Peyer's patch (tissue), 4 donors: Measurements from ENCODE around the gene MED19. TPM values are rescaled to one million over a fixed set of nuclear protein-coding genes. Genes with fewer than 3 reads are reported as not detected.
"Not testable (repeated sequence)": the region's sequence is repeated elsewhere in the genome, so short reads cannot be mapped to it uniquely, and the experiment has no call there.

Experiments
- DNase-seq, 3 donors: peaks; one replicate each; pipeline ENCODE4 v3.0.0-alpha.2; 2017 to 2019
- H3K27ac ChIP-seq, 4 donors: fragments of 200-600 bp; sonication (generic); one replicate each; pipeline ENCODE4 v1.5.1; 2016 to 2019
- H3K27me3 ChIP-seq, 2 donors: fragments of 200-600 bp; sonication (generic); one replicate each; pipeline ENCODE4 v1.5.1; 2019
- H3K36me3 ChIP-seq, 3 donors: fragments of 200-600 bp; sonication (generic); one replicate each; pipeline ENCODE4 v1.5.1; 2016 to 2019
- H3K4me1 ChIP-seq, 4 donors: fragments of 200-600 bp; sonication (generic); one replicate each; pipeline ENCODE4 v1.5.1; 2016 to 2019
- H3K4me3 ChIP-seq, 4 donors: fragments of 200-600 bp; sonication (generic); 1 replicate in 3 of 4; 2 replicates in 1 of 4; pipeline ENCODE4 v1.5.1; 2016 to 2019; ENCODE audit warnings: mild to moderate bottlenecking in 1 of 4
- H3K9me3 ChIP-seq, 4 donors: fragments of 200-600 bp; sonication (generic); one replicate each; pipeline ENCODE4 v1.5.1; 2016 to 2019; ENCODE audit warnings: mild to moderate bottlenecking in 1 of 4
- POLR2A ChIP-seq, 2 donors: fragments of 450-650 bp; IDR thresholded peaks; one replicate each; pipeline ENCODE4 v1.5.1; 2017; ENCODE audit warnings: antibody characterized with exemption in 2 of 2, mild to moderate bottlenecking in 2 of 2, moderate library complexity in 2 of 2
- total RNA-seq, 4 donors: library from RNA; depleted of rRNA; stranded (reverse); fragments of >200 nt; gene quantifications; one replicate each; pipeline ENCODE4 v1.1.0, GENCODE V29; 2016
- TF ChIP-seq, protein P1 (sequence below), 6 experiments: fragments of 450-650 bp in 4 of 6; fragments of 200-600 bp in 2 of 6; sonication (generic) in 1 of 6; IDR thresholded peaks; one replicate each; pipeline ENCODE4 v1.5.1; 2017 to 2019; ENCODE audit warnings: antibody characterized with exemption in 6 of 6, mild to moderate bottlenecking in 3 of 6, moderate library complexity in 1 of 6

MED19 gene
- total RNA-seq, 4 donors from 2014 or later = 3.0 to 26.4 (median 21.5) TPM

- H3K36me3 ChIP-seq = peaks cover 0 to 81% (median 0%) of the 10 kb centered on the region in 3 donors
- H3K4me1 ChIP-seq = no peaks in the 10 kb centered on the region
- H3K9me3 ChIP-seq = no peaks in the 10 kb centered on the region
- no peak overlapping the region for H3K27ac ChIP-seq
- H3K4me3 ChIP-seq = no peak overlapping the region
- no peaks in the 10 kb centered on the region for H3K27me3 ChIP-seq
- no peak for DNase-seq
- TF ChIP-seq, protein P1, sequence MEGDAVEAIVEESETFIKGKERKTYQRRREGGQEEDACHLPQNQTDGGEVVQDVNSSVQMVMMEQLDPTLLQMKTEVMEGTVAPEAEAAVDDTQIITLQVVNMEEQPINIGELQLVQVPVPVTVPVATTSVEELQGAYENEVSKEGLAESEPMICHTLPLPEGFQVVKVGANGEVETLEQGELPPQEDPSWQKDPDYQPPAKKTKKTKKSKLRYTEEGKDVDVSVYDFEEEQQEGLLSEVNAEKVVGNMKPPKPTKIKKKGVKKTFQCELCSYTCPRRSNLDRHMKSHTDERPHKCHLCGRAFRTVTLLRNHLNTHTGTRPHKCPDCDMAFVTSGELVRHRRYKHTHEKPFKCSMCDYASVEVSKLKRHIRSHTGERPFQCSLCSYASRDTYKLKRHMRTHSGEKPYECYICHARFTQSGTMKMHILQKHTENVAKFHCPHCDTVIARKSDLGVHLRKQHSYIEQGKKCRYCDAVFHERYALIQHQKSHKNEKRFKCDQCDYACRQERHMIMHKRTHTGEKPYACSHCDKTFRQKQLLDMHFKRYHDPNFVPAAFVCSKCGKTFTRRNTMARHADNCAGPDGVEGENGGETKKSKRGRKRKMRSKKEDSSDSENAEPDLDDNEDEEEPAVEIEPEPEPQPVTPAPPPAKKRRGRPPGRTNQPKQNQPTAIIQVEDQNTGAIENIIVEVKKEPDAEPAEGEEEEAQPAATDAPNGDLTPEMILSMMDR (IDR thresholded peaks at IDR 0.05) = no peak
- no peak for TF ChIP-seq POLR2A (IDR thresholded peaks at IDR 0.05)
Observed at GRCh38 chr11:57700425-57700824, 11.6 kb downstream of the MED19 start.

DNA sequence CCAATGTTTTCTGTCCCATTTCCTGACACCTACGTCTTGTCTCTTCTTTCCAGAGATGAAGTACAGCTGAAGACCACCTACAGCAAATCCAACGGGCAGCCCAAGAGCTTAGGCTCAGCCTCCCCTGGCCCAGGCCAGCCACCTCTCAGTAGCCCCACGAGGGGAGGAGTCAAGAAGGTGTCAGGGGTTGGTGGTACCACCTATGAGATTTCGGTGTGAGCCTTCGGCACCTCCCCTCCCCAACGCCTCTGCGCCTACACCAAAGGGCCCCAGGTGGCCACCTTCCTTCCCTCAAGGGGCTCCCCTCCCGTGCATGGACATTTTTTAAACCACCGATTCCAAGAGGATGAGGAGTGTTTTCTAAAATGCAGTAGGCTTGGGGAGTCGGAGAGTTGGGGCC is 12.2 kb downstream of the MED19 start:
- H3K27ac ChIP-seq = no peak overlapping the region
- H3K4me1 ChIP-seq = no peaks in the 10 kb centered on the region
- TF ChIP-seq, protein P1 (IDR thresholded peaks at IDR 0.05) = no peak
- TF ChIP-seq POLR2A (IDR thresholded peaks at IDR 0.05) = no peak
- no peak overlapping the region for H3K4me3 ChIP-seq
- no peaks in the 10 kb centered on the region for H3K27me3 ChIP-seq
- no peaks in the 10 kb centered on the region for H3K9me3 ChIP-seq
- DNase-seq = no peak
- peaks cover 0 to 85% (median 0%) of the 10 kb centered on the region in 3 donors for H3K36me3 ChIP-seq

- Histone ChIP-seq H3K27ac (no peak overlapping the region), H3K4me1 (no peaks in the 10 kb centered on the region), H3K9me3 (no peaks in the 10 kb centered on the region), H3K36me3 (peaks cover 0 to 86% (median 0%) of the 10 kb centered on the region in 3 donors), H3K27me3 (no peaks in the 10 kb centered on the region), H3K4me3 (no peak overlapping the region)
- TF ChIP-seq POLR2A (IDR thresholded peaks at IDR 0.05) = no peak
- TF ChIP-seq, protein P1 (IDR thresholded peaks at IDR 0.05) = no peak
- no peak for DNase-seq
Observed at GRCh38 chr11:57698843-57699365, 13.1 kb downstream of the MED19 start.

DNA sequence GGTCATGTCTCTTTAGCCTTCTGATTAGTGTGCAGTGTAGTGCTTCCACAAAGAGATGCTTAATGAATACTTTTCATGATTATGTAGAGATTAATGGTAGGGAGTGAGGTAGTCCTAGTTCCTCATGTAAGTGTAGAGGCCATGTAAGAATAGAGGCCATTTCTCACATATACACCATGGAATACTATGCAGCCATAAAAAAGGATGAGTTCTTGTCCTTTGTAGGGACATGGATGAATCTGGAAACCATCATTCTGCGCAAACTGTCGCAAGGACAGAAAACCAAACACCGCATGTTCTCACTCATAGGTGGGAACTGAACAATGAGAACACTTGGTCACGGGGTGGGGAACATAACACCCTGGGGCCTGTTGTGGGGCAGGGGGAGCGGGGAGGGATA is 21.5 kb downstream of the MED19 start:
- DNase-seq, H3K4me3 ChIP-seq, H3K4me1 ChIP-seq, H3K9me3 ChIP-seq, H3K27me3 ChIP-seq, H3K27ac ChIP-seq: not testable (repeated sequence)
- H3K36me3 ChIP-seq = peaks cover 0 to 98% (median 0%) of the 10 kb centered on the region in 3 donors

- no peaks in the 10 kb centered on the region for H3K9me3 ChIP-seq
- H3K36me3 ChIP-seq = peaks cover 0 to 42% (median 0%) of the 10 kb centered on the region in 3 donors
- H3K4me3 ChIP-seq = no peak overlapping the region
- no peak overlapping the region for H3K27ac ChIP-seq
- DNase-seq = no peak
- peaks cover 0 to 17% (median 0%) of the 10 kb centered on the region in 4 donors for H3K4me1 ChIP-seq
- no peaks in the 10 kb centered on the region for H3K27me3 ChIP-seq
- TF ChIP-seq, protein P1 (IDR thresholded peaks at IDR 0.05) = no peak
- TF ChIP-seq POLR2A (IDR thresholded peaks at IDR 0.05) = no peak
Observed at GRCh38 chr11:57681168-57681567, 30.8 kb downstream of the MED19 start.

DNA sequence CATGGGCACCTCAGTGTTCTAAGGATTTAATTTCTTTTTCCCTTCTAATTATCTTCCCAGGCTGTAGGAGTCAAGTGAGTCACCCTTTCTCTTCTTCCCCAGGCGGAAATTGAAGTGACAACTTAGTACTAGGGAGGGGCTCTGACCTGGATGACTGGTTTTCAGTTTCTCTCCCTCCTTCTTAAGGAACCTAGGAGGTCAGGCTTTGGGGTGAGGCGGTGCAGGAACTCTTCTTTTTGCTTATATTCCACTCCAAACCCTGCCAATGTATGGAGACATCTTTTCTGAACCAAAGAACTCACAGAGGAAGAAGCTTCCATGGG is 31.5 kb downstream of the MED19 start:
- H3K27me3 ChIP-seq = no peaks in the 10 kb centered on the region
- H3K36me3 ChIP-seq = peaks cover 0 to 40% (median 0%) of the 10 kb centered on the region in 3 donors
- DNase-seq = no peak
- H3K4me3 ChIP-seq = no peak overlapping the region
- no peak for TF ChIP-seq POLR2A (IDR thresholded peaks at IDR 0.05)
- TF ChIP-seq, protein P1 (IDR thresholded peaks at IDR 0.05) = no peak
- H3K27ac ChIP-seq = no peak overlapping the region
- H3K4me1 ChIP-seq = peaks cover 0 to 17% (median 0%) of the 10 kb centered on the region in 4 donors
- no peaks in the 10 kb centered on the region for H3K9me3 ChIP-seq
